Measurements from ENCODE around the gene PTGDR2.
"Not testable (repeated sequence)": the region's sequence is repeated elsewhere in the genome, so short reads cannot be mapped to it uniquely, and the experiment has no call there.

PTGDR2 gene

DNA sequence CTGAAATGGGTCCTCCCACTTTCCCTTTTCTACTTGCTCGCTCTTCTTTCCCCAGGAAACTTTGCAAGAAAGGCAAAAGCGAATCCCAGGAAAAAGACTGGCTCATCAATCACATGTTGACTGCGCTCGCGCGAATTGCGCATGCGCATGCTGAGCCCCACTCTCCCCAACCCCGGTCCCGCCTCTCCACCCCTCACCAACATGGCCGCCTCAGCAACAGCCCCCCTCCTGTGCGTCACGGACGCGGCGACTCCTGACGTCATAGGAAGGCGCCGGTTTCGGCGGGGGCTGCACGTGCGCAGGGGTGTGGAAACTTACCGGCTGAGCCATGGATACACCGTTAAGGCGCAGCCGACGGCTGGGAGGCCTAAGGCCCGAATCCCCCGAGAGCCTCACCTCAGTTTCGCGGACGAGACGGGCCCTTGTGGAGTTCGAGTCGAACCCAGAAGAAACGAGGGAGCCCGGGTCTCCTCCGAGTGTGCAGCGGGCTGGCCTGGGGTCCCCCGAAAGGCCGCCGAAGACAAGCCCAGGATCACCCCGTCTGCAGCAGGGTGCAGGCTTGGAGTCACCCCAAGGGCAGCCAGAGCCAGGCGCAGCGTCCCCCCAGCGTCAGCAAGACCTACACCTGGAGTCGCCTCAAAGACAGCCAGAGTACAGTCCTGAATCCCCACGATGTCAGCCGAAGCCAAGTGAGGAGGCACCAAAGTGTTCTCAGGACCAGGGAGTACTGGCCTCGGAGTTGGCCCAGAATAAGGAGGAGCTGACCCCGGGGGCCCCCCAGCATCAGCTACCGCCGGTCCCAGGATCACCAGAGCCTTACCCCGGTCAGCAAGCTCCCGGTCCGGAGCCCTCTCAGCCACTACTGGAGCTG, 13.7 kb downstream of the PTGDR2 start, which contains the start of gene CCDC86:
TSS of gene CCDC86 (plus strand) at position 317 of the 871 bp plus-strand sequence. CDS start at position 329, 12 bp downstream.
- peak; percentile 99 for DNase-seq (ENCODE audit: low read depth)

DNA sequence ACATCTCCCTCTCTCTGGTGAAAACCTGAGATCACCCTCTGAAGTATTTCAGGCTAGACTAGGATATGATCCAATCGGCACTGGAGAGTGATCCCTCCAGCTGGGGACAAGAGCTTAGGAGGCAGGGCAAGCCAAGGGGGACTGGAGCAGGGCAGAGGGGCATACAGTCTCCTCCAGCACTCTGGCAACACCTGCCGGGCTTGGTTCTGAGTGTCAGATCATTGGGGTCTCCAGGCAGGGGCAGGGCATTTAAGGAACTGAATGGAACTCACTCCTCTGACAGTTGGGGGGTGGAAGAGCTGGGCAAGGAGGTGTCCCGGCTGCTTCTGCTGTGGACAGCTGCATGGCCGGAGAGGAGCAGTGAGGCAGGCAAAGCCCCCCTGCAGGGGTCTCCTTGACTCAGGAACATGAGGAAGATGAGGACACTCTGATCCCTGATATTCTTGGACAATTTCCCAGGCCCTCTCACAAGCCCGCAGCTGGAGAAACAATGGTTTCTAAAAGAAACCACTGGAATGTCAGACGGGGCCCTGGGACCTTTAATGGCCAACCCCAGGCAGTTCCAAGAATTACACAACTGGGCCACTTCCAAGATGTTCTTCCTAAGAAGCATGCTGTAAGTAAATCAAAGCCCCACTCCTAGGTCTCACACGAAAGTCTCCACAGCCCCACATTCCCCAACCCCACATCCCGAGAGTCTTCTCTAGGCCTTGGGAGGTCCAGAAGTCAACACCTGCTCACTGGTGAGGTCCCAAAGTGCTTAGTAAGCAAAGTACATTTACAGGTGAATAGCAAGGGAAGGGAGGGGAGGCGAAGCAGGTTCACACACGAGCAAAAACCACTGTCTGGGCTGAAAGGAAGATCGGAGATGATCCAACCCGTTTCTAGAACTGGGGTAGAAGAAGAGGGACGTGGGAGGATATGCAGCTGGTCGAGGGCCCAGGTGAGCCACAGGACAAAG, 15.0 kb downstream of the PTGDR2 start:
- no peak for DNase-seq (ENCODE audit: low read depth)

DNA sequence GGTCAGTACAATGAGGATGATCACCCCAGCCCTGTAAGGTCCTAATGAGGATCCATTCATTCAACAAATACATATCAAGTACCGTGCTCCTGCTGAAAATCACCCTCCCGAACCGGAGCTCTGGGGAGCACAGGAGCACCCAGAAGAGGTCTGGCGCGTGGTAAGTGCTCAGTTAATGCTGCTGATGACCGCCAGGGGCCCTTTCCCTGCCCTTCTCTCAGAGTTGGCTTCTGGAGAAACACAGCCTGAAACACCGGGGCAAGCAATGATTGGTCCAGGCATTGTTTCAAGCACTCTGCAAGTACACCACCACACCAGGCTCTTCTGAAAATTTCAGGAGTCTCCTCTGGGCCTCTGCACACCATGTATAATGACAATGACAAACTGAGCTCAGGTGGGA, 17.6 kb downstream of the PTGDR2 start:
- DNase-seq (ENCODE audit: low read depth) = no peak

- no peak for DNase-seq (ENCODE audit: low read depth)
Observed at GRCh38 chr11:60836866-60837515, 18.8 kb downstream of the PTGDR2 start.

GRCh38 chr11:60835534-60835846, 20.3 kb downstream of the PTGDR2 start:
- DNase-seq (ENCODE audit: low read depth) = no peak

DNA sequence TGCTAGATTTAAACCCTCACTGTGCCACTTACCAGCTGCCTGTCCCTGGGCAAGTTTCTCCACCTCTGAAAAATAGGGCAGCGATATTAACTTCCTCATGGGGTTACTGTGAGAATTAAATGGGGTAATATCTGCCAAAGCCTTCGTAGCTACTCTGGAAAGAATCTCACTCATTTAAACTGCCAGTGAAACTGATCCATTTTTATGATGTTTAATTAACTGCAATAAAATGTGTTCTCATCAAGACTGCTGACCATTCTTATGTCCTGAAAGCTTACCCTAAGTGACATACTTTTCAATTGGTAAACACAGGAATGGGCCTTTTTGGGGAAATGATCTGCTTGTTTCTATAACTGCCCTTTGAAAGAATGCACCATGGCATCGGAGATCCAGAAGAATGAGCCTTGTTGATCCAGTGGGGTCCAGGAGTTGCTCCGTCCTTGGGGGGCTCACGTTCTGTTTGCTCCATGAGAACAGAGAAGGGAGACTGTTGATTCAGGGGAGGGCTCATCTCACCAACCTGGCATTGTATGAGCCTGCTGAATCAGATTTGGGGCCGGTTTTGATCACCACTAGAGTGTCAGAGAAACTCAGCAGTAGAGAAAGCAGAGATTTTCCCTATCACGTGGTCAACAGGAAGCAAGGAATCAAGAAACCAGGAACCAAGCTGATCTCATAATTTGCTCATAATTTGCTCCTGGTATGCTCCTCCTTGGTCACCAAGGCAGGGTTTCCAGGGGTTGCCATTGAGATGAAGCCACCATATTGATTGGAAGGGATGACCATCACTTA, 20.8 kb downstream of the PTGDR2 start:
- no peak for DNase-seq (ENCODE audit: low read depth)

DNA sequence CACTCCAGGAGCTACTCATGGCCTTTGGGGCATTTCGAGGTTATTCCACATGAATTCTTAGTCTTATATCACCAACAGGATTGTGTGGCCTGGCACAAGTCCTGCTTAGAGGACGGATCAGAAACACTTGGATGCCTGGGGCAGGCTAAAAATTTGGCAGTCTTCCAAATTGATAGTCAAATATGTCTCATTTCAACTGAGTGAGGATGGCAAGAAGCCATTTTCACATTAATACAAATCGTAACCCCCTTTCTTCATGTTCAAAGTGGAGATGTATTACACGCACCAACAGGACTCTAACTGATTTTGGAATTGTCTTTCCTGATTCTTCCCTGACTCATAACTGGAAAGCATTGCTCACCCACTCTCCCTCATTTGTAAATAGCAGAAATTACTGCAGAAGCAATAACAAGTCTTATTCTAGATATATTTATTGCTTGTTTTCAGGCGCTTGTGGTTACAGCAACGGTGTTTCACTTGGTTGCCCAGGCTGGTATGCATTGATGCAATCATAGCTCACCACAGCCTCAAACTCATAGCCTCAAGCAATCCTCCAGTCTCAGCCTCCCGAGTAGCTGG, 24.2 kb downstream of the PTGDR2 start:
- no peak for DNase-seq (ENCODE audit: low read depth)

DNA sequence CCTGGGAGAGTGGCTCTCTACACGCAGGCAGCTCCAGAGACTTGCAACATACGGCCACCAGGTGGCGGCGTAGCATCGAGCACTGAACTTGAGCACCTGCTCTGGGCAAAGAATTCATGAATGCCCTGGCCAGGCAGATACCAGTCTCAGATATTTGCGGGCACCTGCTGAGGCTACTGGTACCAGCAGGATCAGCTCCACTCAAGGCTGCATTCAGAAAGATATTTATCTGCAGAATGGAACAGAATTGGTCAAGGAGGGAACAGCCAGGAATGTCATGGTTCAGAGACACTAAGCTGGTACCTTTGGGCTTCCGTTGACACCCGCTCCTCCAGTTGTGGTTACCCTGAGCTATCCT, 24.6 kb downstream of the PTGDR2 start:
- DNase-seq (ENCODE audit: low read depth) = peak; percentile 76

DNA sequence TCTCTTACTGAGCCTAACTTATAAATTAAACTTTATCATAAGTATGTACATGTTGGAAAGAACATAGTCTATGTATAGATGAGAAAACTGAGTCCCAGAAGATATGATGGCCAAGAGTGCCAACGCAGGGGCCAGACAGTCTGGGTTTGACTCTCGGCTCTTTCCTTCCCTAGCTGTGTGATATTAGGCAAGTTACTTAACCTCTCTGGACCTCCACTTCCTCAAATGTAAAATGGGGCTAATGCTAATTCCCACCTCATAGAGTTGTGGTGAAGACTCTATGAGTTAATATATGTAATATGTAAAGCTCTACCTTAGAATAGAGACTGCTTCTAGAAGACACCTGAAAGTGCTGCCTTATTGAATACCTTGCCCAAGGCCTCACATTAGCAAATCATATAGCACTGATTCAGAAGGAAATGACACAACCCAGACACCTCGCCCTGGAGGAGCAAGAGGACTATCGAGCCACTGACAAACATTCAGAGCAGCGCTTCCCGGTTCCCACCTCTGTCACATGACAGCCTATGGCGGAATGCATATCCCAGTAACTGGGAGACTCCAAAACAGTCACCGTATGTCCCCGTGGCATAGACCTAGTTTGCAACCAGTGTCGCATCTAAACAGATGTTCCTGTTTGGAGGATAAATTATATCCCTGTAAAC, 25.1 kb downstream of the PTGDR2 start:
- peak; percentile 13 for DNase-seq (ENCODE audit: low read depth)

GRCh38 chr11:60825790-60826189, 30.0 kb downstream of the PTGDR2 start:
- no peak for DNase-seq (ENCODE audit: low read depth)

GRCh38 chr11:60825118-60825517, 30.6 kb downstream of the PTGDR2 start:
- DNase-seq (ENCODE audit: low read depth) = no peak

DNA sequence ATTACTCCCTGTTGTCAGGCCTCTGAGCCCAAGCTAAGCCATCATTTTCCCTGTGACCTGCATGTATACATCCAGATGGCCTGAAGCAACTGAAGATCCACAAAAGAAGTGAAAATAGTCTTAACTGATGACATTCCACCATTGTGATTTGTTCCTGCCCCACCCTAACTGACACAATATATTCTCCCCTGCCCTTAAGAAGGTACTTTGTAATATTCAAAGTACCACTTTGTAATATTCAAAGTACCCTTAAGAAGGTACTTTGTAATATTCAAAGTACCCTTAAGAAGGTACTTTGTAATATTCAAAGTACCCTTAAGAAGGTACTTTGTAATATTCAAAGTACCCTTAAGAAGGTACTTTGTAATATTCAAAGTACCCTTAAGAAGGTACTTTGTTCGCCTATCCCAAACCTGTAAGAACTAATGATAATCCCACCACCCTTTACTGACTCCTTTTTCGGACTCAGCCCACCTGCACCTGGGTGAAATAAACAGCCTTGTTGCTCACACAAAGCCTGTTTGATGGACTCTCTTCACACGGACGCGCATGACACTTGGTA, 31.9 kb downstream of the PTGDR2 start:
- DNase-seq (ENCODE audit: low read depth) = not testable (repeated sequence)

GRCh38 chr11:60821827-60822599, 33.7 kb downstream of the PTGDR2 start:
- no peak for DNase-seq (ENCODE audit: low read depth)

- DNase-seq (ENCODE audit: low read depth) = no peak
Observed at GRCh38 chr11:60818057-60818456, 37.7 kb downstream of the PTGDR2 start.

DNA sequence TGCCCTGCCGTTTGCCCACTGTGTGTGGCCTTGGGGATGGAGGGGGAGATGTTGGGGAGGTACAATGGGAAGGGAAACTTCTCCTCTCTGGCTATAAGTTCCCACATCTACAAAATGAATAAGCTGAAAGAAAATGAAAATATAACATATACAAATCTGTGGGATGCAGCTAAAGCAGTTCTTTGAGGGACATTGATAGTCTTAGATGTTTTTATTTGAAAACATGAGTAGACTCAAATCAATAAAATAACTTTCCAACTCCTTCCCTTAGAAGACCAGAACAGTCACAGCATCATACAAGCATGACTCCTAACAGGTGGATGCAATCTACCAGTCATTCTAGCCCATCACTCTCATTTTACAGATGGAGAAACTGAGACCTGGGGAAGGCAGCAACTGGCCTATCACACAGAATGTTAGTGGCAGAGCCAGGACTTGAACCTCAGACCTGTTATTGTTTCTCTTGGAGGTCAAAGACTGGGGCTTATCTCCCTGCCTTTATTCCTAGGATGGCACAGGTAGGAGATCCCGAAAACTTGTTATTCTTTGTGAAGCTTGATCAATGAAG, 39.1 kb downstream of the PTGDR2 start:
- DNase-seq (ENCODE audit: low read depth) = no peak

DNA sequence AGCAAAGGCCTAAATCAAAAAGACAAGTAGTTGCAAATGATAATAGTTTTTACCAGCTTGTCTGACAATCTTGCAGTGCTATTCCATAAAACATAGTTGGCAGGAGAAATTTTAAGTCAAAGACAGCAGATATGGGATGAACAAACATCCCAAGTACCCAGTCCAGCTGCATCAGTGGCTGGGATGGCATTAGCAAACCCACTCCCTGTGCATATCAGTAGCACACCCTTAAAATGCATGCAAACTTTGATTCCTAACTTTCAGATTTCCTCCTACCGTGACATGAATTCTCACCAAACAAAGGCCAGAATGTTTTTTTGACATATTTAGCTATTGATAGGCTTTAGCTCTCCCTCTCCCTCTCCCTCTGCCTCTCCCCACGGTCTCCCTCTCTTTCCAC, 41.6 kb downstream of the PTGDR2 start:
- DNase-seq (ENCODE audit: low read depth) = no peak

DNA sequence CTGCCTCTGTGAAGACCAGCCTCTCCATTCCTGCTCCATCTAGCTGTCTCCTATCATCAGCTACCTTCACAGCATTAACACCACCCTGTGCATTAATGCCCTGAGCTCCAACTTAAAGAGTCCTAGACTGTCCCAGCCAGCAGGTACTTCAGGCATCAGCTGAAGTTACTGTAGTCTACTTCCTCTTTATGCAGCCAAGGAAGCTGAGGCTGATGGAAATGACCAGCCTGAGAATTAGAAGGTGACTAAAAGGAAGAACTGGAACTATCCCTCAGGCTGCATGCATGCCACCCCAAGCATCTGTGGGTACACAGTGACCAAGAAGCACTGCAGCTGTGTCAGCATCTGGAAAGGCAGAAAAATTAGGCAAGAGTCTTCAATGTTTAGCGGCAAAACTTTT, 42.4 kb downstream of the PTGDR2 start:
- no peak for DNase-seq (ENCODE audit: low read depth)

- DNase-seq (ENCODE audit: low read depth) = no peak
Observed at GRCh38 chr11:60810569-60810968, 45.2 kb downstream of the PTGDR2 start.

GRCh38 chr11:60810151-60810550, 45.6 kb downstream of the PTGDR2 start:
- DNase-seq (ENCODE audit: low read depth) = no peak

Measured in activated T-cell treated with anti-CD3 and anti-CD28 coated beads for 24 hours (primary cell).